Cardiac muscle cell (in vitro differentiated cells and primary cell): ENCODE data around the gene UGGT2. TPM values are rescaled to one million over a fixed set of nuclear protein-coding genes. Genes with fewer than 3 reads are reported as not detected.
"Not testable (repeated sequence)": the region's sequence is repeated elsewhere in the genome, so short reads cannot be mapped to it uniquely, and the experiment has no call there.

Experiments used
- DNase-seq, 2 donors: peaks; one replicate each; pipeline versions ENCODE4 v3.0.0 to v3.0.0-alpha.2; 2010 to 2017; ENCODE audit warnings: low read depth in 1 of 2, low spot score in 1 of 2
- H3K27ac ChIP-seq: fragments of 200-600 bp; sonication (generic); 2 replicates; pipeline ENCODE4 v1.5.1; 2016
- H3K27me3 ChIP-seq: fragments of 200-600 bp; sonication (generic); 2 replicates; pipeline ENCODE4 v1.6.0; 2016; ENCODE audit warnings: control low read depth
- H3K36me3 ChIP-seq: fragments of 200-600 bp; sonication (generic); 2 replicates; pipeline ENCODE4 v1.5.1; 2016; ENCODE audit warnings: control low read depth
- H3K4me1 ChIP-seq: fragments of 200-600 bp; sonication (generic); 2 replicates; pipeline ENCODE4 v1.8.1; 2017; ENCODE audit warnings: low read depth, mild to moderate bottlenecking, mixed run types
- H3K4me3 ChIP-seq: fragments of 200-600 bp; sonication (generic); 2 replicates; pipeline ENCODE4 v1.5.1; 2016; ENCODE audit warnings: mild to moderate bottlenecking
- H3K9me3 ChIP-seq: fragments of 200-600 bp; sonication (generic); 2 replicates; pipeline ENCODE4 v1.5.1; 2017; ENCODE audit warnings: low read depth, mild to moderate bottlenecking, control low read depth
- polyA plus RNA-seq: library from polyadenylated mRNA; unstranded; fragments of >200 nt; fragmentation: Nextera tagmentation; extraction: Ambion mirVana; gene quantifications from 2 replicates; pipeline ENCODE4 v1.2.1, GENCODE V29; 2016
- total RNA-seq: library from RNA; depleted of rRNA; stranded (reverse); fragments of >200 nt; gene quantifications from 2 replicates; pipeline ENCODE4 v1.2.3, GENCODE V29; 2016
- TF ChIP-seq, protein P1 (sequence below): IDR thresholded peaks from 2 replicates; pipeline ENCODE4 v1.5.1; 2012; ENCODE audit warnings: low read depth, mild to moderate bottlenecking, low read length

Gene UGGT2
- total and polyA plus RNA-seq, 2 experiments from 2014 or later, result 23.3 to 43.6 TPM

DNA sequence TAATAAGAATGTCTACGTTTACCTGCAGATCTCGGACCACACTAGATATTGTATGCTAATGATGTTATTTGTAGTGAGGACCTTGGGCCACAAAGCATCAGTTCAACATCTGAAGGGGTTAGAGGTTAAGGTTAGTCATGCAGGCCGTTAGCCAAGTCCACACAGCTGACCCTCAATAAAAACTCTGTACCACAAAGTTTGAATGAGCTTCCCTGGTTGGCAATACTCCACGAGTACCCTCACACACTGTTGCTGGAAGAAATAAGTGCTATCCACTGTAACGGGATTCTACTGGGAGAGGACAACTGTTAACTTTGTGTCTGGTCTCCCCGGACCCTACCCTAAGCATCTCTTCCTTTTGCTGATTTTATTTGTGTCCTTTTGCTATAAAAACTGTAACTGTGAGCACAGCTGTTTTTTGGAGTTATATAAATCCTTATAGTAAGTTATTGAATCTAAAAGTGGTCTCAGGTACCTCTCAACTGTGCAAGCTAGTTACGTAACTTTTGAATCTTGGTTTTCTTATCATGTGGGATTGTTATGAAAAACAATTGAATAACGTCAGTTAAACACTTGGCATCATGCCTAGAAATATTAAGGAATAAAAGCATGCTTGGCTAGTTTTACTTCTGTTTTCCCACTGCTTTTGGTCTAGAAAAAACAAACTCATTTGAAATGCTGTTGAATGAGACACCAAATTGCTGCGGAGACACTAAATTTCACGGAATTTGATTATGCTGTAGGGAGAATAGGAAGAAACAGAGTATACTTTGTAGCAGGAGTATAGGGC, 194.7 kb downstream of the UGGT2 start:
- TF ChIP-seq, protein P1, sequence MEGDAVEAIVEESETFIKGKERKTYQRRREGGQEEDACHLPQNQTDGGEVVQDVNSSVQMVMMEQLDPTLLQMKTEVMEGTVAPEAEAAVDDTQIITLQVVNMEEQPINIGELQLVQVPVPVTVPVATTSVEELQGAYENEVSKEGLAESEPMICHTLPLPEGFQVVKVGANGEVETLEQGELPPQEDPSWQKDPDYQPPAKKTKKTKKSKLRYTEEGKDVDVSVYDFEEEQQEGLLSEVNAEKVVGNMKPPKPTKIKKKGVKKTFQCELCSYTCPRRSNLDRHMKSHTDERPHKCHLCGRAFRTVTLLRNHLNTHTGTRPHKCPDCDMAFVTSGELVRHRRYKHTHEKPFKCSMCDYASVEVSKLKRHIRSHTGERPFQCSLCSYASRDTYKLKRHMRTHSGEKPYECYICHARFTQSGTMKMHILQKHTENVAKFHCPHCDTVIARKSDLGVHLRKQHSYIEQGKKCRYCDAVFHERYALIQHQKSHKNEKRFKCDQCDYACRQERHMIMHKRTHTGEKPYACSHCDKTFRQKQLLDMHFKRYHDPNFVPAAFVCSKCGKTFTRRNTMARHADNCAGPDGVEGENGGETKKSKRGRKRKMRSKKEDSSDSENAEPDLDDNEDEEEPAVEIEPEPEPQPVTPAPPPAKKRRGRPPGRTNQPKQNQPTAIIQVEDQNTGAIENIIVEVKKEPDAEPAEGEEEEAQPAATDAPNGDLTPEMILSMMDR, result no peak
- Histone ChIP-seq H3K36me3 (peaks cover 8% of the 10 kb centered on the region), H3K4me1 (no peaks in the 10 kb centered on the region), H3K27ac (no peak overlapping the region), H3K4me3 (no peak overlapping the region), H3K27me3 (no peaks in the 10 kb centered on the region), H3K9me3 (no peaks in the 10 kb centered on the region)
- peak in 1 of 2 donors; percentile 85 for DNase-seq

DNA sequence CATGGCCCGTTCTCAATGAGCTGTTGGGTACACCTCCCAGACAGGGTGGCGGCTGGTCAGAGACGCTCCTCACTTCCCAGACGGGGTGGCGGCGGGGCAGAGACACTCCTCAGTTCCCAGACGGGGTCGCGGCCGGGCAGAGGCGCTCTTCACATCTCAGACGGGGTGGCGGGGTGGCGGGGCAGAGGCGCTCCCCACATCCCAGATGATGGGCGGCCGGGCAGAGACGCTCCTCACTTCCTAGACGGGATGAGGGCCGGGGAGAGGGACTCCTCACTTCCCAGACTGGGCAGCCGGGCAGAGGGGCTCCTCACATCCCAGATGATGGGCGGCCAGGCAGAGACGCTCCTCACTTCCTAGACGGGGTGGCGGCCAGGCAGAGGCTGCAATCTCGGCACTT, 207.5 kb downstream of the UGGT2 start:
- H3K36me3 ChIP-seq, H3K27me3 ChIP-seq, H3K9me3 ChIP-seq, DNase-seq, H3K4me3 ChIP-seq, H3K27ac ChIP-seq, H3K4me1 ChIP-seq: not testable (repeated sequence)

DNA sequence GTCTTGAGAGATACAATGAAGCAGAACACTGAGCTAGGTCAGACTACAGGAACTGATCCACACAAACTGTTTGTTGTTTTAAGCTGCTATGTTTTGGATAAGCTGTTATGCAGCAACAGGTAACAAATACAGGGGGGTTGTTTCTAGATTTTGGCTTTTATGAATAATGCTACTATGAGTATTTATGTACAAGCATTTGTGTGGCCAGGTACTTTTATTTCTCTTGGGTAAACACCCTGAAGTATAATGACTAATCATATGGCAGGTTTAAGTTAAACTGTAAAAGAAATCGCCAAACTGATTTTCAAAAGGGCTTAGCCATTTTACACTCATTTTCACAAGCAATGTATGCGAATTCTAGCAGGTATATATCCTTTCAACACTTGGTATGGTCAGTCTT, 210.3 kb downstream of the UGGT2 start:
- TF ChIP-seq, protein P1, result no peak
- no peaks in the 10 kb centered on the region for H3K9me3 ChIP-seq

DNA sequence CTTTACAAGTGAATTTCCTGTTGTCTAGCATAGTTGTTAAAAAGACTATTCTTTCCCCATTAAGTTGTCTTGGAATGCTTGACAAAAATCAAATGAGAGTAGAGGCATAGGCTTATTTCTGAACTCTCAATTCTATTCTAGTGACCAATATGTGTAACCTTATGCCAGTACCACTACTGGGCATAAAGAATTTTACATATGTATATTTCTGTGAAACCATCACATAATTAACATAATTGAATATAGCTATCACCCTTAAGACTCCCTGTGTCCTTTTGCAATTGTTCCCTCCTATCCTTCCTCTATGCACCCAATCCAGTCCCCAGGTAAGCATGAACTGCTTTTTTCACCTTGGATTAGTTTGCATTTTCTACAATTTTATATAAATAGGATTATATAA, 211.3 kb downstream of the UGGT2 start:
- Histone ChIP-seq H3K36me3 (no peaks in the 10 kb centered on the region), H3K4me1 (no peaks in the 10 kb centered on the region), H3K9me3 (no peaks in the 10 kb centered on the region), H3K4me3 (no peak overlapping the region), H3K27ac (no peak overlapping the region), H3K27me3 (no peaks in the 10 kb centered on the region)
- TF ChIP-seq, protein P1, result no peak
- DNase-seq, result no peak

More for the DNA sequence above, 210.3 kb downstream of the UGGT2 start:
- H3K4me1 ChIP-seq, result no peaks in the 10 kb centered on the region
- no peak overlapping the region for H3K4me3 ChIP-seq
- H3K27ac ChIP-seq, result no peak overlapping the region
- no peaks in the 10 kb centered on the region for H3K27me3 ChIP-seq
- DNase-seq, result no peak
- H3K36me3 ChIP-seq, result no peaks in the 10 kb centered on the region

DNA sequence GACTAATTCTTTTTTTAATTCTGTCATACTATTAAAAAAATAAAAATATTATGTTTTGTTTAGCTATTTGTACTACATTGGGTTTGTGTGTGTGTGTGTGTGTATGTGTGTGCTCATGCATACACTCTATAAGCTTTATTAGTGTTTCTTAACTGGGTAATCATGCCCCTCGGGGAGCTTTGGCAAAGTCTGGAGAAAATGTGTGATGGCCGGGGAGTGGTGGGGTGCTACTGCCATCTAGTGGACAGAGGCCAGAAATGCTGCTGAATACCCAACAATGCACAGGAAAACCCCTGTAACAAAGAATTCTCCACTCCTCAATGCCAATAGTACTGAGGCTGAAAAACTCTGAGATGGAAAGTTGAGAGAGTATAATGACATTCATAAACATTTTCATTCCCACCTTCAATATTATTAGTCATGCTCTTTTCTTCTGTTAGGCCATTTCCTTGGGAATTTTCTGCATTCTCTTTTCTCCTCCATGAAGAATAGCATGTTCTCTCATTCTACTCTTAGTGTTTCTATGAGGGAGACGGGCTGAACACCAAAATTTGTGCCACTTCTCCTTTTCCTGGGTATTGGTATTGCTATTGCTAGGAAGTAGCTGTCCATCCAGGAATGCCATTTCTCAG, 219.0 kb downstream of the UGGT2 start:
- Histone ChIP-seq H3K4me3 (no peak overlapping the region), H3K27me3 (no peaks in the 10 kb centered on the region), H3K36me3 (no peaks in the 10 kb centered on the region), H3K27ac (no peak overlapping the region), H3K9me3 (no peaks in the 10 kb centered on the region), H3K4me1 (no peaks in the 10 kb centered on the region)
- peak; percentile 70 to 81 for DNase-seq
- TF ChIP-seq, protein P1, result peak; percentile 90

DNA sequence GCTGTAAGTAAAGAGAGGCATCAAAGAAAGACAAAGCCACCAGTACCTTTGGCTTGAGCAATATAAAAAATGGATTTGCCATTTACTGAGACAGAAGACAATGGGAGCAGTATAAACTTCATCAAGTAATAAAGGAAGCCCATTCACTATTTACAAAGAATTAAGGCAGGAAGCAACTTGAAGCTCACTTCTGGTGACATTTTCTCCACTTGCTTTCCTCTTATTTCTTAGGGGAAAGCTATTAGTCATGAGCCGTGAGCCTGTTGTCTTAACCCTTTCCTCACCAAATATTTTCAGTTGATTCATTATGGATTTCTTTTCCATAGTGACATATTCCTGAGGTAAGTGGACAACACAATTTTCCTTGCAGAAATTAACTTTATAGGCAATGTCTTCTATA, 219.5 kb downstream of the UGGT2 start:
- H3K9me3 ChIP-seq, result no peaks in the 10 kb centered on the region
- TF ChIP-seq, protein P1, result no peak
- no peak overlapping the region for H3K27ac ChIP-seq
- H3K27me3 ChIP-seq, result no peaks in the 10 kb centered on the region
- no peaks in the 10 kb centered on the region for H3K36me3 ChIP-seq
- H3K4me3 ChIP-seq, result no peak overlapping the region
- H3K4me1 ChIP-seq, result no peaks in the 10 kb centered on the region
- peak in 1 of 2 donors; percentile 43 for DNase-seq
